ENCODE data around the gene ATXN1.

The ATXN1 gene

DNA sequence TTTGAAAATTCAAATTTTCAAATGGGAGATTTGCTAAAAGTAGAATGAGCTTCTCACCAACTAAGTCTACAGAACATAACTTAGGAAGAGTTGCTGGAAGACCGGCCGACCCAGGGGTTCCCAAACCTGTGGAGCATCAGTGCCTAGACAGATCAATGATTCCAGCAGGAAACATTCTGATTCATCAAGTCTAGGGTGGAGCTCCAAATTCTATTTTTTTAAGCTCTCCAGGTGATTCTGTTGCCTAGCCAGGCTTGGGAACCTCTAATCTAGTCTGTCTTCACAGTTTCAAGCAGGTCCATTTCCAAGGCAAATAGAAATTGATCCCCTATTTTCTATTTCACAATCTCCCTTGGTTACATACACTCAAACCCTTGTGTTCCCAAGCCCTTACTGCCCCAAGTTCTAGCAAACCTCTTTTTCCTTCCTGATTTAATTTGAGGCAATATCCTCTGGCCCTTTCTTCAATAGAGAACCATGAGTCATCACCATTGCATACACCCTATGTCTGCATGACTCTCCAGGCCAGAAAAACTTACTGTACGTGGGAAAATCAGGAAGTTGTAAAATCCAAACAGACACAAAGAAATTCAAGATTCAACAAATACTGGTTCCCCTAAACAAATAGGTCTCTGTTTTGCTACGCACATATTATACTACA lies 8.9 kb downstream of the ATXN1 start:
- TF ChIP-seq, protein P1, sequence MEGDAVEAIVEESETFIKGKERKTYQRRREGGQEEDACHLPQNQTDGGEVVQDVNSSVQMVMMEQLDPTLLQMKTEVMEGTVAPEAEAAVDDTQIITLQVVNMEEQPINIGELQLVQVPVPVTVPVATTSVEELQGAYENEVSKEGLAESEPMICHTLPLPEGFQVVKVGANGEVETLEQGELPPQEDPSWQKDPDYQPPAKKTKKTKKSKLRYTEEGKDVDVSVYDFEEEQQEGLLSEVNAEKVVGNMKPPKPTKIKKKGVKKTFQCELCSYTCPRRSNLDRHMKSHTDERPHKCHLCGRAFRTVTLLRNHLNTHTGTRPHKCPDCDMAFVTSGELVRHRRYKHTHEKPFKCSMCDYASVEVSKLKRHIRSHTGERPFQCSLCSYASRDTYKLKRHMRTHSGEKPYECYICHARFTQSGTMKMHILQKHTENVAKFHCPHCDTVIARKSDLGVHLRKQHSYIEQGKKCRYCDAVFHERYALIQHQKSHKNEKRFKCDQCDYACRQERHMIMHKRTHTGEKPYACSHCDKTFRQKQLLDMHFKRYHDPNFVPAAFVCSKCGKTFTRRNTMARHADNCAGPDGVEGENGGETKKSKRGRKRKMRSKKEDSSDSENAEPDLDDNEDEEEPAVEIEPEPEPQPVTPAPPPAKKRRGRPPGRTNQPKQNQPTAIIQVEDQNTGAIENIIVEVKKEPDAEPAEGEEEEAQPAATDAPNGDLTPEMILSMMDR (IDR thresholded peaks at IDR 0.05; ENCODE audit: low read depth, low read length, missing control alignments), result no peak
- Histone ChIP-seq H3K27ac (peak overlapping the region; percentile 88), H3K4me3 (ENCODE audit: low read depth, low read length) (no peak overlapping the region), H3K27me3 (replicated peaks) (no peaks in the 10 kb centered on the region), H3K36me3 (replicated peaks) (peaks cover 13% of the 10 kb centered on the region)
- in situ Hi-C loops (cut with HindIII; ENCODE audit: low pct_ligation_motif_present, low sequenced_read_pairs), result no loop called here
- DNase-seq, result peak; percentile 78

GRCh38 chr6:16751251-16751946 lies 9.9 kb downstream of the ATXN1 start:
- peaks cover 13% of the 10 kb centered on the region for H3K36me3 ChIP-seq (replicated peaks)
- H3K27me3 ChIP-seq (replicated peaks), result no peaks in the 10 kb centered on the region
- DNase-seq, result no peak
- H3K27ac ChIP-seq, result peak overlapping the region; percentile 88
- H3K4me3 ChIP-seq (ENCODE audit: low read depth, low read length), result no peak overlapping the region
- TF ChIP-seq, protein P1 (IDR thresholded peaks at IDR 0.05; ENCODE audit: low read depth, low read length, missing control alignments), result no peak
- in situ Hi-C loops (cut with HindIII; ENCODE audit: low pct_ligation_motif_present, low sequenced_read_pairs), result no loop called here

- DNase-seq, result no peak
- Histone ChIP-seq H3K36me3 (replicated peaks) (peaks cover 13% of the 10 kb centered on the region), H3K27ac (peak overlapping the region; percentile 88), H3K27me3 (replicated peaks) (no peaks in the 10 kb centered on the region), H3K4me3 (ENCODE audit: low read depth, low read length) (no peak overlapping the region)
- in situ Hi-C loops (cut with HindIII; ENCODE audit: low pct_ligation_motif_present, low sequenced_read_pairs), result no loop called here
- TF ChIP-seq, protein P1 (IDR thresholded peaks at IDR 0.05; ENCODE audit: low read depth, low read length, missing control alignments), result no peak
These were observed 10.7 kb downstream of the ATXN1 start for GRCh38 chr6:16750566-16750965.

GRCh38 chr6:16749516-16750485 lies 11.5 kb downstream of the ATXN1 start:
- TF ChIP-seq, protein P1 (IDR thresholded peaks at IDR 0.05; ENCODE audit: low read depth, low read length, missing control alignments), result no peak

DNA sequence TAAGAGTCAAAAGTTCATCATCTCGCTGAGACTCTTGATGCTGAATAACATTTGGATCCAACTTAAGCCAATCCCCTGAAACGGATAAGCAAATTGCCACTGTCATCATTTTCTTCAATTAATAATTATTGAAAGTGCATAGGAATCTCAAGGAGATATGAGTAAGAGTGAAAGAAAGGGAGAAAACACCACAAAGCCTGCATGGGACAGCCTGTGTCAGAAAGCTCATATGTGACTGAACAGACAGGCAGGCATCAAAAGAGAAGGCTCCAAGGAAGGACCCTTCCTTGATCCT lies 13.3 kb downstream of the ATXN1 start:
- peaks cover 11% of the 10 kb centered on the region for H3K36me3 ChIP-seq (replicated peaks)
- DNase-seq, result no peak
- in situ Hi-C loops (cut with HindIII; ENCODE audit: low pct_ligation_motif_present, low sequenced_read_pairs), result no loop called here
- H3K27me3 ChIP-seq (replicated peaks), result no peaks in the 10 kb centered on the region
- TF ChIP-seq, protein P1 (IDR thresholded peaks at IDR 0.05; ENCODE audit: low read depth, low read length, missing control alignments), result no peak
- H3K4me3 ChIP-seq (ENCODE audit: low read depth, low read length), result no peak overlapping the region
- peak overlapping the region; percentile 55 for H3K27ac ChIP-seq

More at GRCh38 chr6:16749516-16750485, 11.5 kb downstream of the ATXN1 start:
- Histone ChIP-seq H3K4me3 (ENCODE audit: low read depth, low read length) (no peak overlapping the region), H3K27ac (peak overlapping the region; percentile 88), H3K27me3 (replicated peaks) (no peaks in the 10 kb centered on the region), H3K36me3 (replicated peaks) (peaks cover 13% of the 10 kb centered on the region)
- in situ Hi-C loops (cut with HindIII; ENCODE audit: low pct_ligation_motif_present, low sequenced_read_pairs), result no loop called here
- peak; percentile 22 for DNase-seq

All from brain microvascular endothelial cell (primary cell).